GM19463 (cell line): ENCODE results near the gene DNAJC11.
"Not testable (repeated sequence)": the region's sequence is repeated elsewhere in the genome, so short reads cannot be mapped to it uniquely, and the experiment has no call there.

Source experiments
- ATAC-seq: cut with Tn5 transposase; IDR thresholded peaks from one replicate; pipeline ENCODE4 v1.9.1; 2021; ENCODE audit warnings: mild to moderate bottlenecking, moderate library complexity; ENCODE audit not compliant: unreplicated experiment

The DNAJC11 gene

GRCh38 chr1:6653436-6654290 lies 48.0 kb downstream of the DNAJC11 start:
- no peak for ATAC-seq

- ATAC-seq: no peak
Observed at GRCh38 chr1:6652986-6653385, 48.6 kb downstream of the DNAJC11 start.

DNA sequence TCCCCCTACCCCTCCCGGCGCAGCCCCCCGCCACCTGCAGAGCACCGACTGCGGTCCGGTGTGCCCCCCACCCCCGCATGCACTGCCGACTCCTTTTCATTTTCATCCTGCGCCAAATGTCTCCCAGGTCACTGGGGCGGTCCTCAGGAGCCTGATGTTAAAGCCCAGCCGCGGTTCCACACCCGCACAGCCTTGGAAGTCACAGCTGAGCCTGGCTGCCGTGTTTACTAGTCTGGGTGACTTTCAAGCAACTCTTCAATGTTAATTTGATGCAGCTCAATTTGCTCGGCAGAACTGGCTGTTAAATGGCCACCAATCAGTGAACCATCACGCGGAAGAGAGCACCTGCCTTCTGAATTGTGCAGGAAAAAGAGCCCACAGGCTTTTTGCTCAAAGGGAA lies 49.7 kb downstream of the DNAJC11 start:
- no peak for ATAC-seq

DNA sequence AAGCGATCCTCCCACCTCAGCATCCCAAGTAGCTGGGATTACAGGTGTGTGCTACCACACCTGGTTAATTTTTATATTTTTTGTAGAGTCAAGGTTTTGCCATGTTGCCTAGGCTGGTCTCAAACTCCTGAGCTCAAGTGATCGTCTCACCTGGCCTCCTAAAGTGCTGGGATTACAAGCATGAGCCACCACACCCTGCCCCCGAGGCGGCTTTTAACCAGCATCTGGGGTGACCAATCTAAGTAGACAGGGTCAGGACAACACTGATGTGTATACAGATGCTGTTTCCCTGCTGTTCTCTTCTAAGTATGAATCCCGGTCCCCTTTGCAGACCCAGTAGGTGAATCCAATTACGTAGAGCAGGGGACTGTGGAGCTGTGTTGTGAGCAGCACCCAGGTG lies 53.1 kb downstream of the DNAJC11 start:
- no peak for ATAC-seq

GRCh38 chr1:6646499-6647148 lies 55.0 kb downstream of the DNAJC11 start:
- ATAC-seq: no peak

DNA sequence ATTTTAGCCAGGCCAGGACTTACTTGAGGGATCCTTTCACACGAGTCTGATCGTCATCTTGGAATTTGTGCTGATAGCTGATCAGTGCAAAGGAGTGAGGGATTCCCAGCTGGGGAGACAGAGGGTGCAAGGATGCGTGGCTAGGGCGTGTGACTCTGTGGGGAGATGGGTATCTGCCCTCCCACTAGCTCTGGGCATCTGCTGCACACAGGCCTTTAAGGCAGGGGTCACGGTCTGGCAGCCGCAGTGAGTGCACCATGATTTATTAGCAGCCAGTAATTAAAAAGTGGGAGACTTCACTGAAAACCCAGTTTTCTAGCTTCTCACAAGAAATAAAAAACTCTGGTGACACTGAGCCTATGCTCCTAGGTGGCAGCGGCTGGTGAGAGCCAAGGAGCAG lies 56.6 kb downstream of the DNAJC11 start:
- ATAC-seq: no peak

- not testable (repeated sequence) for ATAC-seq
Observed at GRCh38 chr1:6640867-6641266, 60.7 kb downstream of the DNAJC11 start.

DNA sequence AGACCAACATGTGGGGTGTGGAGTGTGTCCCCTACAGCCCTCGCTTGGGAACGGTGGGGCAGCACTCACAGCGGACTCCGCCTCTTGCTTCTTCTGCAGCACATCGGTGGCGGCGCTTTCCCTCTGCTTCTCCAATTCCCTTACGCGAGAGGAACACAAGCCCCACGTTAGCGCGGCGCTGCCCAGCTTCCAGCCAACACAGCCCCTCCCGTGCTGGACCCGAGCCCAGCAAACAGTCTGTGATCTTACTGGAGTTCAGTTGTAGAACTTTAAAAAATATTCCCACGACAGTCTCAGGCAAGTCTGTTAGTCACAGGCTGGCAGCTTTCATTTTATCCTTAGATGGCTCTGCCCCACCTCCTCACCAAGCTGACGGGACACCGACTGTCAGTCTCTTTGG lies 63.4 kb downstream of the DNAJC11 start:
- no peak for ATAC-seq

DNA sequence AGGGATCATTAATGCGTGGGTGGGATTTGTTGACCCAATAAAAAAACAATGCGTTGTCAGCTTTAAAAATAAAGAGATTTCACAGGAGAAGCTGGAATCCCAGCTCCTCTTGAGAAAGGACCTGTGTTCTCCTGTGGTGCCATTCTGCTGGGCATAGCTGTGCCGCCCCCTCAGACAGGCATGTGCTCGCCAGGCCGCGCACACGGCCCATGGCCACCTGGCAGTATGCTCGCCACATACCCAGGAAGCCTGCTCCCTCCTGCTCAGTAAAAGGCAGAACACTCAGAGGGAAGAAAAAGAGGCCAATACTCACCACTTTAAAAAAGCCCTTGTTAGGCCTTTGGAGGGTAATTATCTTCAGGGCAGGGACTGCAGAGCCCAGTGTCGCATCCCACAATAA lies 63.8 kb downstream of the DNAJC11 start:
- ATAC-seq: no peak

GRCh38 chr1:6636778-6637177 lies 64.8 kb downstream of the DNAJC11 start:
- ATAC-seq: not testable (repeated sequence)

DNA sequence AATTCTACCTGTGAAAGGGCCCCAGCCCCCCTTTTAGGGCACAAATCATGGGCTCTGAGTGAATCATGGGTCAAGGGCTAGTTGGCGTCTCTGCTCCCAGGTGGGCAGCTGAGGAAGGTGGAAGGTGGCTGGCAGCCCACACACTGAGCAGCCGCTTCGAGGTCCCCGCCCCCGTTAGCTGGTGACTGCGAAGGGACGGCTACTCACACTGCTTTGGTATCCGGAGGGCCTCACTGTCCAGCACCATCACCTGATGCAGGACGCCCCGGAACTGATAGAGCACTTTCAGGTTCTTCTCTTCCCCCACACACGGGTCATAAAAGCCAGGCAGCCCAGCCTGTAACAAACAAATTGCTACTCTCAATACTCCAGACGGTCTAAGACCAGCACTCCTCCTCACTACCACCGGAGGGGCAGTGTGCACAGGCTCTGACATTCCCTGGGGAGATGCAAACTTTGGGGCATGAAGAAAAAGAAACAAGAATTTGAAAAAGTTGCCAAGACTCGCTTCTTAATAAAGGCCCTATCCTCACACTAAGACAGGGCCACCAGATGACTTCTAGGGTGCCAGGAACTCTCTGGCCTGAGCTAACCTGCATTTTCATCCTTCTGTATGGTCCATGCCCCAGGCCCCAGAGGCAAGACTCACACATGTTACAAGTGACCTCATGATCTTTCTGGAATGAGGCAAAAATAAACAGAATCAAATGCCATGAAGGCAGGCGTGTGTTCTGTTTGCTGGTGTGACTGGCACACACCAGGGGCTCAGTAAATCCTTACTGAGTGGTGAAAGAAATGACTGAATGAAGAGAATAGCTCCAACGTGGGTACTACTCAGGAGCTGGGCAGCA lies 65.5 kb downstream of the DNAJC11 start:
- ATAC-seq: no peak

DNA sequence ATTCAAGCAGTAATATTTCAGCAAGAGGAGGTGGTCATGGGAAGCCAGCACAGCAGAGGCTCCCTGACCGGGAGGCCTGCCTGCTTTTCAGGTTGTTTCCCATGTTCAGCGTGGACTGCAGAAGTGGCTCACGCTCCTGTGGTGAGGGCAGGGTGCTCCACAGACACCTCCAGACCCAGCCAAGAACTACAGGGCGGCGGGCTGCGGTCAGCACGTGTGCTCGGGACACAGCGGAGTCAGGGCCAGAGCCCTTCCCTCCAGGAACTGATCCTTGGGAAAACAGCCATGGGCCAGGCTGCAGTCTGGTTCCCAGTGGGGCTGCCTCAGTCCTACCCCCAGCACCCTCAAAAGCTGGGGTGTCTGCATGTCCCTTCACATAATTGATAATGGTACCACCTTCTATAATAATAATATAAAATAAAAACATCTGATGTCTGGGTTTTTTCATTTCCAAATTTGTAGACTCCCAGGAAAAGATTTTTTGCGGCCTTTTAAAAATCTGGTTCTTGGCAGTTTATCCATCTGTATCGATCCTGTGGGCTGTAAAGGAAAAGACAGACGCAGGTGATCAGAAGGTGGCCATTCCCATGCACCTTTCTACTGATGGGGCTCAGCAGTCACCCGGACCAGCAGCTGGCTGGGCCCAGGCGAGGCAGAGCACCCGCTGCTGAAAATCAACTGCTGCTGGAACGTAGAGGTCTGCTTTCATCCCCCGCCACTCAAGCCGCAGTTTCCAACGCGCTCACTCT lies 66.3 kb downstream of the DNAJC11 start:
- no peak for ATAC-seq

GRCh38 chr1:6634371-6635052 lies 67.1 kb downstream of the DNAJC11 start:
- ATAC-seq: no peak

GRCh38 chr1:6632588-6633514 lies 68.8 kb downstream of the DNAJC11 start:
- ATAC-seq: no peak

- no peak for ATAC-seq
Observed at GRCh38 chr1:6631058-6631457, 70.6 kb downstream of the DNAJC11 start.

- ATAC-seq: no peak
Observed at GRCh38 chr1:6630027-6630426, 71.6 kb downstream of the DNAJC11 start.

DNA sequence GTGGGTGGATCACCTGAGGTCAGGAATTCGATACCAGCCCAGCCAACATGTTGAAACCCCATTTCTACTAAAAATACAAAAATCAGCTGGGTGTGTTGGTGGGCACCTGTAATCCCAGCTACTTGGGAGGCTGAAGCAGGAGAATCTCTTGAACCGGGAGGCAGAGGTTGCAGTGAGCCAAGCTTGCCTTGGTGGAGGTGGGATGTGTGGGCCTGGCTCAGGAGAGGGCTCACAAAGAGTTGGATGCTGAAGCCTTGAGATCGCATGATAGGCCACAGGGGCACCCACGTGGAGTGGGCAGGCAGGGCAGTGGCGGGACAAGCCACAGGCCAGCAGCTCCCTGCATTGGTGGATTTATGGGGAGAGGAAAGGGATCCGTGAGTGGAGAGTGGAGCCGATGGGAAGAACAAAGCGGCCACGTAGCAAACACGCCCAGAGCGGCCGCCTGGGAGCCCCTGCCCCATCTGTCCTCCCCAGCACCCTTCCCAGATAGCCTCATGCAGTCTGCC lies 72.6 kb downstream of the DNAJC11 start:
- no peak for ATAC-seq

DNA sequence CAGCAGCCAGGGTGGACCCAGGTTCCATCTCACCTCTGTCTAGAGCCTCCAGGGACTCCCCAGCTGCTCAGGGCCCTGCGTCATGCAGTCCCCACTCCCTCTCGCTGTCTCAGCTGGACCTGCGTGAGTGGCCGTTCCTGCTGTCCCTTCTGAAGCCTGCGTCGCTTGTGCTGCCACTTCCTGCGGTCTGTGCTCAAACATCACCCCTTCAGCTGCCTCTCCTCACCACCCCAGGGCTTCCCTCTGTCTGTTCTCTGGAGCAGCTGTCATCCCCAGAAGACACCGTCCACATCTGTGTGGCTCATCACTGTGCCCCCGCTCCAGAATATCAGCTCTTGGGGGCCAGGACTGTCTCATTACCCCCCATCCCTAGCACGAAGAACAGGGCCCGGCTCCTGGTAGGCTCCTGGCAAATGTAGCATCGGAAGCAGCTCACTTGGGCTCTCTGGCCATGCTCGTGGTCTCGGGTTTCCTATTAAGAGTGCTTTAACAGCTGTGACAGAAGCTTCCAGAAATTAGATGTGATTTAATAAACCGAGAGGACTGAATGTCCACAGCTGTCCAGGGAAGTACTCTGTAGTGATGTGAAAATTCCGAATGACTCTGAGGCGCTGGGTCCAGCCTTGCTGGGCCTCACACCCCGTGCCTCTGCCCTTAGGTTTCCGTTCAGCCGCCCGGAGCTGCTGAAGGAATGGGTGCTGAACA lies 73.6 kb downstream of the DNAJC11 start:
- ATAC-seq: no peak
